ENCODE data around the gene SLC25A1.

The SLC25A1 gene

GRCh38 chr22:19177164-19178064, 1.1 kb downstream of the SLC25A1 start:
- no peak for DNase-seq (ENCODE audit: insufficient read length, low spot score)
- TF ChIP-seq POLR2A (IDR thresholded peaks at IDR 0.05; ENCODE audit: low read depth, low read length) (no peak), TAF1 (IDR thresholded peaks at IDR 0.05; ENCODE audit: low read depth, low read length) (no peak), POU2F2 (IDR thresholded peaks at IDR 0.05; ENCODE audit: low read depth, low read length) (no peak), POLR2AphosphoS5 (IDR thresholded peaks at IDR 0.05; ENCODE audit: low read depth, low read length) (no peak), SPI1 (IDR thresholded peaks at IDR 0.05; ENCODE audit: low read depth, low read length) (no peak), PAX5 (IDR thresholded peaks at IDR 0.05; ENCODE audit: insufficient read depth, low read length, severe bottlenecking) (no peak)
- no peak for FAIRE-seq

GRCh38 chr22:19176732-19177131, 1.8 kb downstream of the SLC25A1 start:
- FAIRE-seq (no peak), DNase-seq (ENCODE audit: insufficient read length, low spot score) (no peak)
- TF ChIP-seq TAF1 (IDR thresholded peaks at IDR 0.05; ENCODE audit: low read depth, low read length), result no peak
- TF ChIP-seq POLR2AphosphoS5 (IDR thresholded peaks at IDR 0.05; ENCODE audit: low read depth, low read length), result 0 out of 2 replicates have a peak, but pooled peaks have one; percentile 16

- FAIRE-seq (no peak), DNase-seq (ENCODE audit: insufficient read length, low spot score) (no peak)
- TF ChIP-seq POU2F2 (IDR thresholded peaks at IDR 0.05; ENCODE audit: low read depth, low read length), result no peak
- TF ChIP-seq POLR2A (IDR thresholded peaks at IDR 0.05; ENCODE audit: low read depth, low read length), result no peak
- TF ChIP-seq PAX5 (IDR thresholded peaks at IDR 0.05; ENCODE audit: insufficient read depth, low read length, severe bottlenecking), result no peak
- TF ChIP-seq POLR2AphosphoS5 (IDR thresholded peaks at IDR 0.05; ENCODE audit: low read depth, low read length), result no peak
- no peak for TF ChIP-seq TAF1 (IDR thresholded peaks at IDR 0.05; ENCODE audit: low read depth, low read length)
- no peak for TF ChIP-seq SPI1 (IDR thresholded peaks at IDR 0.05; ENCODE audit: low read depth, low read length)
Observed at GRCh38 chr22:19176175-19176643, 2.3 kb downstream of the SLC25A1 start.

GRCh38 chr22:19175602-19176174, 2.8 kb downstream of the SLC25A1 start:
- FAIRE-seq (no peak), DNase-seq (ENCODE audit: insufficient read length, low spot score) (no peak)
- TF ChIP-seq PAX5 (IDR thresholded peaks at IDR 0.05; ENCODE audit: insufficient read depth, low read length, severe bottlenecking) (no peak), POU2F2 (IDR thresholded peaks at IDR 0.05; ENCODE audit: low read depth, low read length) (no peak), SPI1 (IDR thresholded peaks at IDR 0.05; ENCODE audit: low read depth, low read length) (no peak), POLR2AphosphoS5 (IDR thresholded peaks at IDR 0.05; ENCODE audit: low read depth, low read length) (0 out of 2 replicates have a peak, but pooled peaks have one; percentile 16), POLR2A (IDR thresholded peaks at IDR 0.05; ENCODE audit: low read depth, low read length) (no peak; the same call in 1 of the 2 replicates)

- DNase-seq (ENCODE audit: insufficient read length, low spot score) (no peak), FAIRE-seq (no peak)
- no peak for TF ChIP-seq PAX5 (IDR thresholded peaks at IDR 0.05; ENCODE audit: insufficient read depth, low read length, severe bottlenecking)
- no peak for TF ChIP-seq TAF1 (IDR thresholded peaks at IDR 0.05; ENCODE audit: low read depth, low read length)
Observed at GRCh38 chr22:19175026-19175601, 3.4 kb downstream of the SLC25A1 start.

GRCh38 chr22:19174106-19175025, 4.2 kb downstream of the SLC25A1 start:
- no peak for TF ChIP-seq POU2F2 (IDR thresholded peaks at IDR 0.05; ENCODE audit: low read depth, low read length)
- peak; percentile 10; the same call in 1 of the 2 replicates for TF ChIP-seq SPI1 (IDR thresholded peaks at IDR 0.05; ENCODE audit: low read depth, low read length)
- no peak; the same call in 1 of the 2 replicates for TF ChIP-seq POLR2A (IDR thresholded peaks at IDR 0.05; ENCODE audit: low read depth, low read length)
- no peak for TF ChIP-seq TAF1 (IDR thresholded peaks at IDR 0.05; ENCODE audit: low read depth, low read length)
- no peak for TF ChIP-seq POLR2AphosphoS5 (IDR thresholded peaks at IDR 0.05; ENCODE audit: low read depth, low read length)
- TF ChIP-seq PAX5 (IDR thresholded peaks at IDR 0.05; ENCODE audit: insufficient read depth, low read length, severe bottlenecking), result no peak
- FAIRE-seq (peak; percentile 26), DNase-seq (ENCODE audit: insufficient read length, low spot score) (no peak)

GRCh38 chr22:19173047-19174035, 5.2 kb downstream of the SLC25A1 start:
- FAIRE-seq, result no peak
- TF ChIP-seq TAF1 (IDR thresholded peaks at IDR 0.05; ENCODE audit: low read depth, low read length), result no peak
- TF ChIP-seq POLR2A (IDR thresholded peaks at IDR 0.05; ENCODE audit: low read depth, low read length), result peak; percentile 52
- DNase-seq (ENCODE audit: insufficient read length, low spot score), result no peak

GRCh38 chr22:19172213-19173046, 6.1 kb downstream of the SLC25A1 start:
- DNase-seq (ENCODE audit: insufficient read length, low spot score) (no peak), FAIRE-seq (no peak)
- TF ChIP-seq SPI1 (IDR thresholded peaks at IDR 0.05; ENCODE audit: low read depth, low read length) (no peak), PAX5 (IDR thresholded peaks at IDR 0.05; ENCODE audit: insufficient read depth, low read length, severe bottlenecking) (no peak), TAF1 (IDR thresholded peaks at IDR 0.05; ENCODE audit: low read depth, low read length) (no peak), POLR2A (IDR thresholded peaks at IDR 0.05; ENCODE audit: low read depth, low read length) (no peak), POU2F2 (IDR thresholded peaks at IDR 0.05; ENCODE audit: low read depth, low read length) (no peak)
